Fibroblast of skin of left quadriceps (primary cell): Measurements from ENCODE around the gene UNC5C.

Experiments
- DNase-seq, 2 experiments: peaks; one replicate each; pipeline ENCODE4 v3.0.0-alpha.2; 2013; ENCODE audit warnings: low read depth in 2 of 2

Gene UNC5C

GRCh38 chr4:95402299-95402698 is 146.5 kb downstream of the UNC5C start:
- DNase-seq: no peak

GRCh38 chr4:95398217-95398616 is 150.6 kb downstream of the UNC5C start:
- DNase-seq: no peak

DNA sequence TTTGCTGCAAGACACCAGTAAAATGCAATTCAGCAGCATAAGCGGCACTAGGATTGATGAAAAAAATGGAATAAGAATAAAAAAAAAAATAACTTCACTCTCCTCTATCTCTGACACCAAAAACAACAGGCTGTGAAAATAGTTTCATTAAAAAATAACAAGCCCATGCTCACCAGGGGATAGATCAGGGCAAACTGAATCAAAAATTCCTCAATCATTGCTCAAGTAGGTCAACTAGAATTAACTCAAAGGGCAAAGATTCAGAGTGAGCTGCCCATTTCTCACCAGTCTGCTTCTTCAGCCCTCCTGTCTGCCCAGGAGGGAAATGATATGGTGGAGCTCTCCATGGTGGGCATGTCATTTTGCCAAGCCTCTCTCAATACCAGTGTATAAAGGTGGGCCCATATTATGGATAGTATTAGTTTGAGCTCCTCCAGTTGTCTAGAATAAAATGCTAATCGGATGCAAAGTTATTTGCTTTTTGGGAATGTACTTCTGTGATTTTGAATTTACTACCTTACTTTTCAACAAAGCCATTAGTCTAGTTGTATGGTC is 153.9 kb downstream of the UNC5C start:
- DNase-seq: no peak

- DNase-seq: no peak
These were observed 155.0 kb downstream of the UNC5C start for GRCh38 chr4:95393821-95394220.

DNA sequence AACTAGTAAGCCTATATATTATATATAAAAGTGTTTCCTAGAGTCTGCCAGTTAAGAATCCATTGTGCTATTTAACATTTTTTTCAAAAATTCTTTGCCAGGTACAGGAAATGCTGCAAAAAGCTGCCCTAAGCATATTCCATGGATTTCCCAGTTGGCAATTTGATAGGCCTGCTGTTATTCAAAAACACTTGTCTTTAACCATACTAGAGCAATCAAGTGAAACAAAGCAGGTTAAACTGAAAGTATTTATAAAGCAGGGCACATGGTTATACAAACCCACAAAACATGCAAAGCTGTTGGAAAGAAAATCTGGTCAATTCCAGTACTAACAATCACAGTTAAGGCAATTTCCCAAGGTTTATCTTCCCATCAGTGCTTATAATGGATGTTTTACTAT is 159.9 kb downstream of the UNC5C start:
- DNase-seq: no peak

DNA sequence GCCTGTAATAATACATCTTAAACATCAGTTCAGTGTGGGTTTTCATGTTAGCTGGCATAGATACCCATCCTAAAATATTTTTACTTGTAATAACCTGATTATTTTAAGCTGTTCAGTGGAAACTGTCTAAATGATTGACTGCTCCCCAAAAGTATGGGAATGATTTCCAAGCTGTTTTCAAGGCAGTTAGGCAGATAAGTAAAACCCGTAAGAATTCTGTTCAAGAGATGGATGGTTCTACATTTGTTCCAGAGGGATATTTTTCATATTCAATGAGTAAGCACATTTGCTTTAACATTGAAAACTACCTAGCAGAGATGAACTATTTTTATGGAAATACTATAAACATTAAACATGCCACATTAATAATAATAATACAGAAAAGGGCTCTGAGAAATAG is 161.1 kb downstream of the UNC5C start:
- DNase-seq: no peak

GRCh38 chr4:95386410-95386809 is 162.4 kb downstream of the UNC5C start:
- DNase-seq: no peak

DNA sequence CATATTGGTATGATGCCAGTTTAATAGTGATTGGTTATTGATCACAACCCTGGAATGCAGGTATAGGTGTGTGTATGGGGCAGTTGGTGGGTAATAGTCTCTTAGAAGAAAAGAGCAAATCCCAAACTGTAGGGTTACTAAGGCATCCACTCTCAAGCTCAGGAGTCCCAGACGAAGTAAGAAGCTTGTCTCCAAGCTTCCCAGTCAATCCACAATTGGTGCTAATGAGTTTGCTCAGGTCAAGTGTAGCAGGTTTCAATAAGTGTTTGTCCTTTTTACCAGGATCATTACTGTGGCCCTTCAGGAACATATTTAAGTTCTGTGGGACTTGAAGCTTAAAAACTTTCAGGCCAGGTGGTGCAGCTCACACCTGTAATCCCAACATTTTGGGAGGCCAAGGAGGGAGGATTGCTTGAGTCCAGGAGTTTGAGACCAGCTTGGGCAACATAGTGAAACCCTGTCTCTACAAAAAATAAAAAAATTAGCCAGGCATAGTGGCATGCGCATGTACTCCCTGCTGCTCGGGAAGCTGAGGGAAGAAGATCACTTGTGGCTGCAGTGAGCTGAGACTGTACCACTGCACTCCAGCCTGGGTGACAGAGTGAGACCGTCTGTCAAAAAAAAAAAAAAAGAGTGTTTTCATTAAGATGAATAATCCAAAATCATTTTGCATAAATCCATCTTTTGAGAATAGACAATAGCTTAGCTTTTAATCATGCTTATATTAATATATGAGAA is 166.8 kb downstream of the UNC5C start:
- DNase-seq: no peak

DNA sequence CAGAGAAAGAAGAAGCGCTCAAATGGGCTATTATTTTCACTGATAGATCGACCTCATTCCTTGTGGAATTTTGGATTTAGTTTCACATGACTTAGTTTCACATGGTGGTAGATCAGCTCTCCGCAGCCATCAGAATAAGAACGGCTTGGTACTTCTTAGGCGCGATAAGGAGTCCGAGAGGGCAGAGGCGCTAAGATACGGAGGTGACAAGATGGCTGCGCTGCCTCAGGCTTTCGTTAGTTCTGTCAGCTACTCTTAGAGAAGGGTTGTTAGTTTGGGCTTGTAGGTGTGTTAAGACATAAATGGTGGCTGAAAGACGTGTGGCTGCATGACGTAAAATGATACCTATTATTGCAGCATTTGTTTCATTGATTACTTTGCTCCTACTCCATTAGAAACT is 169.1 kb downstream of the UNC5C start:
- no peak for DNase-seq

DNA sequence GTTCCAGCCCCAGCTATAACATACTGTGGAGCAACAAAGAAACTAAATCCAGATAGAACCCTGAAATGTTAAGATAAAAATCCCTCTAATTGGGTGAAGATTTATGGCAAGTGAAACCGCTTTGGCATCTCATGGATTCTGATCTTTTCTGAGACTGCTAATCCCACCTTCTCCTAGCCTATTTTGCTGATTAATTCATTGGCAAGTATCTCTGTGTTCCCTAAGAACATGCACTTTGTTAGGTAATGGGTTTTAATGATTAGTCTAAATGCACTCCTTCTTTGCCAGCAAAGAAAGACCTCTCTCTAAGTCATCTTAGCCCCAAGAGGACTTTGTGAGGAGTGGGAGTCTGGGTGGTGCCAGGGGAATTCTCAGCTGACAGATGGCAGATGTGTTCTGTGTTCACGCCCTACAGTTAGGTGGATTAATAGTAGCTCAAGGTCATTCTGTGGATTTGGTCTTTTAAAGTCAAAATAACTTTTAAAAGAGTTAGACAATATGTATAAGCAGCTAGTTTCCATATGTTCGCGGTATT is 171.3 kb downstream of the UNC5C start:
- no peak for DNase-seq

DNA sequence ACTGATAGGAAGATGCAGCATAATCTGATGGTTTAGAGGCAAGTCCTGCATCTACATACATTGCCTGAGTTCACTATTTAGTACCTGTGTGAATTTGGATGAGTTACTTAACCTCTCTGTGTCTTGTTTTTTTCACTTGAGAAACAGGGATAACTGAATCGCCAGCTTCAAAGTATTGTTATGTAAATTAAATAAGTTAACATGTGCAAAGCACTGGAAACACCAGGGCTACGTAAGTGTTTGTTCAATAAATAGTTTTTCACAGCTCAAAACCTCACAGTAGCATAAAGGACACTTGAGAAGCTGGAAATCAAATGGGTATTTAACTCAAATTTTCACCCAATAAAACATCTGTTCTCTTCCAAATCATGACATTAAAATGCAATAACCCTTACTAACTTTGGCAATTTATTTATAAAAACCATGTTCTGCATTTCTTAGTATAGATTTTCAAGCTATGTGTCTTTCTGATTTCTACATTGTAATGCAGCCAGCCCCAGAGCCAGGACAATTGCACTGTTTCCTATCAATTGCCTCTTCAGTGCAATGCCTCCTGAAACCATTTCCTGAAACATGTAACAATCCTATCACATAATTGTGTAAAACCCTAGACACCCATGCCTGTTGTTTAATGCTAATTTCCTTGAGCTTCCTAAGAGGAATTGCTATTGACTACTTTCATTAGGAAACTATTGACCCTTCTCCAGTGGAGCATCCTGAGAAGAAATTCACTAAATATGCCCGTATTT is 177.1 kb downstream of the UNC5C start:
- DNase-seq: no peak

DNA sequence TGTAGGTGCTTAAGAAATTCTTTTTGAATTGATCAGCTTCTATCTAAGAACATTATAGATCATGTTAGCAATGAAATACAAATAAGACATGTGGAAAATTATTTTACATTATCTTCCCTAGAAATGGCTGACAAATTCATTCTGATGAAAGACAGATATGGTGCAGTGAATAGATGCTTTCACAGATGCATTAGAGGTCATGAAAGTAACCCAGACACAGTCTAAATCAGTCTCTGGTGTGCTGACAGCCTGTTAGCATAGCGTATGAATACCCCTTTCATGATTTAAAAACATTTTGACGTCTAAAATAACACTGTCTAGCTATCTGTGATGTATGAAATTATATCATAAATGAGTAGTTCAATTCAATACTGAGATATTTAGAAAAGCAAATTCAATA is 180.9 kb downstream of the UNC5C start:
- DNase-seq: no peak

- no peak for DNase-seq
These were observed 184.8 kb downstream of the UNC5C start for GRCh38 chr4:95363966-95364365.

GRCh38 chr4:95363559-95363925 is 185.2 kb downstream of the UNC5C start:
- DNase-seq: no peak

DNA sequence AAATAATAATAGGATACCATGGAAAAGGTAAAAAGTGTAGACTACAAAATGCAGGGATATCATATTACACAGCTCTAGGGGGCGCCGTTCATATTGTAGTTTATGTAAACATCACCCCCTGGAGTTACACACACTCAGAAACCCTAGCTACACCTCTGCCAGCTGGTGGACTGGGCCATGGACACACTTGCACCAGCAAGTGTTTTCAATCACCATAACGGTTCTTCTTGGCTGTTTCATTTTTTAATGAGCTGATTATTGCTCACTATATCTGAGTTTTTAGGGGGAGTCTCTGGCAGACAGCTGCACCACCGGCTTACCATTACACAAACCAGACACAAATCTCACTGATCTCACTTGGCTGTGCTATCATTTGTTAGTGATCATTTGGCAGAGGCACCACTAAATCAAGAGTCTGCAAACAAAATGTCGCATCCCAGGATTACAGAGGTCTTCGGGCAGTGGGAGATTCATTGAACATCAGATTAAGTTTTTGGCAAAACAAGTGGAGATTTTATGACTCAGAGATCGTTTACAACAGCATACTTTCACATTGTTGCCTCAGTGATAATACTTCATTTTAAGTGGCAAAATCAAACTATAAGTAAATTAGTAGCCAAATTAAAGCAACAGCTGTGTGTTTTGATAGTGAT is 185.7 kb downstream of the UNC5C start:
- DNase-seq: no peak

- DNase-seq: no peak
These were observed 186.7 kb downstream of the UNC5C start for GRCh38 chr4:95362066-95362465.

DNA sequence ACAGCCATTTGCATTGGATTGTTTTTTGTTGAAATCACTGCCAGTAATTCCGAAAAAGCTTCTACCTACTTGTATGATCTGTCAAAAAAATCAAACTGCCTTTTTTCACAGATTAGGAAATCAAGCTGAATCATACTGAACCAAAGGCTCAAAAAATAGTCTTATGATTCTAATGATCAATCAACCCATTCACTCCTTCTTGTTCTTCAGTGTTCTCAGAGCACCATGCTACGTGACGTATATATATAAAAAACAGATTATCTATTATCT is 187.1 kb downstream of the UNC5C start:
- DNase-seq: no peak

GRCh38 chr4:95360906-95361695 is 187.7 kb downstream of the UNC5C start:
- DNase-seq: no peak

DNA sequence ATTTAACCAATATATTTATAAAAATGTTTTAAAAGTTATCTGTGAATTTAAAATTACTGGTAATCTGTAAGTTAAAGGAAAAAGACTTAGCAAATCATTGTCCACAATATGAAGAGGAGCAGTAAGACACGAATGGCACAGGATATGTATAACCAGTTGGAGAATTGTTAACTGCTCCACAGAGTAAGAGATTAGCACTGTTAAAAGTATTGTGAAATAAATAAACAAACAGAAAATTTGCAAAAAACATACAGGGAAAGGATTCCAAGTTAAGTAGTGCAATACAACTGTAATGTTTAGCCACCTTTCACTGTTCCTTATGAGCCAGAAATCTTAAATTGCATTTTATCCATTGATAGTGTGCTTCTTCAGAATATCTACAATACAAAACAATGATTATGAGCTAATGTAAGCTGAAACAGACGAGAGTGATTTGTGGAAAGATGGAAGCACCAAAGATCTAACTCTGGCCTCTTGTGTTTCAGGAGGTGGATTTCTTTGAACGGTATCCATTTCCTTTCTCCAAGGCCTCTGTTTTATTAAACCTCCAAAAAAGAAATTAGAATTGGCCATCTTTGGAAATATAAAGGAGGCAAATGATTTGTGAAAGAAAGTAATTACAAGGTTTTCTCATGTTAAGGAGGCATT is 188.4 kb downstream of the UNC5C start:
- DNase-seq: no peak

GRCh38 chr4:95358421-95358820 is 190.4 kb downstream of the UNC5C start:
- no peak for DNase-seq

GRCh38 chr4:95355021-95355420 is 193.8 kb downstream of the UNC5C start:
- no peak for DNase-seq
